Measurements from ENCODE around the gene SLC10A2.
"Not testable (repeated sequence)": the region's sequence is repeated elsewhere in the genome, so short reads cannot be mapped to it uniquely, and the experiment has no call there.

Gene SLC10A2, protein sequence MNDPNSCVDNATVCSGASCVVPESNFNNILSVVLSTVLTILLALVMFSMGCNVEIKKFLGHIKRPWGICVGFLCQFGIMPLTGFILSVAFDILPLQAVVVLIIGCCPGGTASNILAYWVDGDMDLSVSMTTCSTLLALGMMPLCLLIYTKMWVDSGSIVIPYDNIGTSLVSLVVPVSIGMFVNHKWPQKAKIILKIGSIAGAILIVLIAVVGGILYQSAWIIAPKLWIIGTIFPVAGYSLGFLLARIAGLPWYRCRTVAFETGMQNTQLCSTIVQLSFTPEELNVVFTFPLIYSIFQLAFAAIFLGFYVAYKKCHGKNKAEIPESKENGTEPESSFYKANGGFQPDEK

DNA sequence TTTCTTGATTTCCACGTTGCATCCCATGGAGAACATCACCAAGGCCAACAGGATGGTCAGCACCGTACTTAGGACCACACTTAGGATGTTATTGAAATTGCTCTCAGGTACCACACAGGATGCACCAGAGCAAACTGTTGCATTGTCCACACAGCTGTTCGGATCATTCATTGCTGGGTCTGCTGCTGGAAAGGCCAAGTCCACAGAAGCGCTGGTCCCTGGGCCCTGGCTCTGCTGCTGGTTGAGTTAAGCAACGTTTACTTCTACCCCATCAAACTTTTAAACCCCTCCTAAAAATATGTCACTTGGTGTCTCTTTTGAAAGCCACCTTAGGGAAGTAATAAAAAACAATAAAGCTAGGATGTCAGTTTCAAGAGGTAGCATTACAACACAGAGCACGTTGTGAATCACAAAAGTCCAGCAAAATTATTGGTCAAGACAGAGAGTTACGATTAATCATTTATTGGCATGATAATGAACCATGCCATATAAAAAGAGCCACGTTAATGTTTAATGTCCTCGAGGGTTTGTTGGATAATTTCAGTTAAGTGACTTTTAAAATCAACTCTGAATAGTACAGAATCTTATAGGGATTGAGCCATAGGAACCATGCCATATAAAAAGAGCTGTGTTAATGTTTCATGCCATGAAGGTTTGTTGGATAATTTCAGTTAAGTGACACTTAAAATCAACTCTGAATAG lies at the start of gene SLC10A2:
Gene SLC10A2, minus strand, starts transcription at position 339 of the 702 bp plus-strand sequence. Its CDS starts 168 bp downstream, at position 171.
- H3K36me3 ChIP-seq = no peaks in the 10 kb centered on the region
- no peaks in the 10 kb centered on the region for H3K27me3 ChIP-seq
- TF ChIP-seq, protein P1, sequence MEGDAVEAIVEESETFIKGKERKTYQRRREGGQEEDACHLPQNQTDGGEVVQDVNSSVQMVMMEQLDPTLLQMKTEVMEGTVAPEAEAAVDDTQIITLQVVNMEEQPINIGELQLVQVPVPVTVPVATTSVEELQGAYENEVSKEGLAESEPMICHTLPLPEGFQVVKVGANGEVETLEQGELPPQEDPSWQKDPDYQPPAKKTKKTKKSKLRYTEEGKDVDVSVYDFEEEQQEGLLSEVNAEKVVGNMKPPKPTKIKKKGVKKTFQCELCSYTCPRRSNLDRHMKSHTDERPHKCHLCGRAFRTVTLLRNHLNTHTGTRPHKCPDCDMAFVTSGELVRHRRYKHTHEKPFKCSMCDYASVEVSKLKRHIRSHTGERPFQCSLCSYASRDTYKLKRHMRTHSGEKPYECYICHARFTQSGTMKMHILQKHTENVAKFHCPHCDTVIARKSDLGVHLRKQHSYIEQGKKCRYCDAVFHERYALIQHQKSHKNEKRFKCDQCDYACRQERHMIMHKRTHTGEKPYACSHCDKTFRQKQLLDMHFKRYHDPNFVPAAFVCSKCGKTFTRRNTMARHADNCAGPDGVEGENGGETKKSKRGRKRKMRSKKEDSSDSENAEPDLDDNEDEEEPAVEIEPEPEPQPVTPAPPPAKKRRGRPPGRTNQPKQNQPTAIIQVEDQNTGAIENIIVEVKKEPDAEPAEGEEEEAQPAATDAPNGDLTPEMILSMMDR (IDR thresholded peaks at IDR 0.05) = no peak
- H3K4me1 ChIP-seq (ENCODE audit: control insufficient read depth in 1 of 2, insufficient read depth in 1 of 2, low read depth in 1 of 2, low read length in 1 of 2) = no peaks in the 10 kb centered on the region
- no peaks in the 10 kb centered on the region for H3K9me3 ChIP-seq
- H3K27ac ChIP-seq = no peak within 1 kb of the TSS
- no peak within 1 kb of the TSS for H3K4me3 ChIP-seq (ENCODE audit: low read depth in 1 of 2, low read length in 1 of 2)

DNA sequence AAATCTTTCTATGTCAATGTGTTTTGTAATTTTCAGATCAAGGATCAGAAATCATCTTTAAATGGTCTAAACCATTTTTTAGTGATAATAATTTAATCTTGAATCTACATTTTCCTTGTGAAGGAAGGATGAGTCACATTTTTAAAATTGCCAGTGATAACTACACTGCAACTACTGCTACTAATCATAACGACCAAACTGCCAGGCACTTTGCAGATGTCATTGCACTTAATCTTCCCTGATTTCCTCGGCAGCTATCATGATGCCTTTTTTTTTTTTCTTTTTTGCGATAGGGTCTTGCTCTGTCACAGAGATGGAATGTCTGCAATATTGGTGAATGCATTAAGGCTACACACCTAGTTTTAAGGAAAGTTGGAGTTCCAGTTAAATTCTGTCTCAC lies 41.4 kb upstream of the SLC10A2 start:
- H3K4me3 ChIP-seq (ENCODE audit: low read depth in 1 of 2, low read length in 1 of 2) = no peak overlapping the region
- no peaks in the 10 kb centered on the region for H3K27me3 ChIP-seq
- no peak overlapping the region for H3K27ac ChIP-seq
- no peaks in the 10 kb centered on the region for H3K4me1 ChIP-seq (ENCODE audit: control insufficient read depth in 1 of 2, insufficient read depth in 1 of 2, low read depth in 1 of 2, low read length in 1 of 2)
- no peaks in the 10 kb centered on the region for H3K36me3 ChIP-seq
- H3K9me3 ChIP-seq = no peaks in the 10 kb centered on the region
- TF ChIP-seq, protein P1 (IDR thresholded peaks at IDR 0.05) = no peak

DNA sequence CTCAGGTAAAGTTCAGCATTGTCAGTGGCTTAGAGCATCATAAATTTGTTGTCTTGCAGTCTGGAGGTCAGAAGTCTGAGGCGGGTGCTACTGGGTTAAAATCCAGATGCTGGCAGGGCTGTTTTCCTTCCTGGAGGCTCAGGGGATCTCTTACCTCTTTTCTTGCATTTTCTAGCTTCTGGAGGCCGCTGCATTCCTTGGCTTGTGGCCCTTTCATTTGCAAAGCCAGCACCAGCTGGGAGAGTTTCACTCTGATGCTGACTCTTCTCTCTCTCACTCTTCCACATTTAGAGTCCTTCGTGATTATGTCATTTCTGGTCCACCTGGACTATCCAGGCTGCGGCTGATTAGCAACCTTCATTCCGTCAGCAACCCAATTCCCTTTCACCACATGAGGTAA lies 38.1 kb upstream of the SLC10A2 start:
- H3K36me3 ChIP-seq = no peaks in the 10 kb centered on the region
- no peaks in the 10 kb centered on the region for H3K4me1 ChIP-seq (ENCODE audit: control insufficient read depth in 1 of 2, insufficient read depth in 1 of 2, low read depth in 1 of 2, low read length in 1 of 2)
- no peak overlapping the region for H3K4me3 ChIP-seq (ENCODE audit: low read depth in 1 of 2, low read length in 1 of 2)
- no peaks in the 10 kb centered on the region for H3K27me3 ChIP-seq
- H3K9me3 ChIP-seq = no peaks in the 10 kb centered on the region
- TF ChIP-seq, protein P1 (IDR thresholded peaks at IDR 0.05) = no peak
- no peak overlapping the region for H3K27ac ChIP-seq

DNA sequence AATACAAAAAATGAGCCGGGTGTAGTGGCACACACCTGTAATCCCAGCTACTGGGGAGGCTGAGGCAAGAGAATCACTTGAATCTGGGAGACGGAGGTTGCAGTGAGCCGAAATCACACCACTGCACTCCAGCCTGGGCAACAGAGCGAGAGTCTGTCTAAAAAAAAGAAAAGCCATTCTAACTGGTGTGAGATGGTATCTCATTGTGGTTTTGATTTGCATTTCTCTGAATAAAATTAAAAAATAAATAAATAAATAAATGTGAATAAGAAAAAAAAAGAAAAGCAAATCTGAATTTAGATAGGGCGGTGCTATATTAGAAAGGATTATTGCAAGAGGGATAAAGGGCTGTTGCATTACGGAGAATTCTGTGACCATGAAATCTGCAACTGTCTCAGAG lies 37.2 kb upstream of the SLC10A2 start:
- H3K27ac ChIP-seq; H3K4me3 ChIP-seq (ENCODE audit: low read depth in 1 of 2, low read length in 1 of 2); H3K9me3 ChIP-seq; H3K27me3 ChIP-seq; H3K36me3 ChIP-seq; H3K4me1 ChIP-seq (ENCODE audit: control insufficient read depth in 1 of 2, insufficient read depth in 1 of 2, low read depth in 1 of 2, low read length in 1 of 2): not testable (repeated sequence)

DNA sequence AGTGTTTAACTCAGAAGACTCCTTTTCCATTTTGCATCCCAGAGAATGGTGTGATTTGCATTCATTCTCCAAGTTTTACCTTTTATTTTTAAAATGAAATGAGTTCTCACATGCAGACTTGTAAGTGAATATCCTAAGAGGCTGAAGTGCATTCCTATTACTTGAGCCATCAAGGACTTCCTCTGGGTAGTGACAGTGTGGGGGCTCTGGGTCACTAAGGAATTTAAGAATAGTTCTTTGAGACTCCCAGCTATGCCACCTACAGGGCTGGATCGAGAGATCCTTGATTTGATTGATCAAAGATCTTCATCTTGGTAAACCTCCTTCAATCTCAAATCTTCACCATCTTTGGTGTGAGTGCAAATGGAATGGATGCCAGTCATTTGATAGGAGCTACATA lies 36.3 kb upstream of the SLC10A2 start:
- no peak overlapping the region for H3K4me3 ChIP-seq (ENCODE audit: low read depth in 1 of 2, low read length in 1 of 2)
- TF ChIP-seq, protein P1 (IDR thresholded peaks at IDR 0.05) = no peak
- no peaks in the 10 kb centered on the region for H3K9me3 ChIP-seq
- no peak overlapping the region for H3K27ac ChIP-seq
- H3K27me3 ChIP-seq = no peaks in the 10 kb centered on the region
- no peaks in the 10 kb centered on the region for H3K36me3 ChIP-seq
- no peaks in the 10 kb centered on the region for H3K4me1 ChIP-seq (ENCODE audit: control insufficient read depth in 1 of 2, insufficient read depth in 1 of 2, low read depth in 1 of 2, low read length in 1 of 2)

DNA sequence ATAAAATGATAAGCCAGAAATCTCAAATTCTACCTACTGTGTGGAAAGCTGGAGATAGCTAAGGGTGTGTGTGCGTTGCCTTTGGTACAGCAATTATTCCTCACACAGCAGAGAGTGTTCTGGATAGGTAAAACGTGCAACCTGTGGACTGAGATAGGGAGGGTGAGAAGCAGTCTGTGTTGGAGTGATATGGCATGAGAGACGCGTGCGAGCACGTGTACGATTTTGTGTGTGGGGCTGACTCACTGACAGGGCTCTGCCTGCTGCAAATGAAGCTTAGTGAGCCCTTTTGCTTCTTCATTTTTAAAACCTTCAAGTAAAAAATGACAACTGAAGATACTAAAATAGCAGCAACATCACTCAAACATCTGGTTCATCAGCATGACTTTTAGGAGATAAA lies 35.7 kb upstream of the SLC10A2 start:
- Histone ChIP-seq H3K4me1 (ENCODE audit: control insufficient read depth in 1 of 2, insufficient read depth in 1 of 2, low read depth in 1 of 2, low read length in 1 of 2) (no peaks in the 10 kb centered on the region), H3K9me3 (no peaks in the 10 kb centered on the region)

More for the DNA sequence above, 35.7 kb upstream of the SLC10A2 start:
- Histone ChIP-seq H3K4me3 (ENCODE audit: low read depth in 1 of 2, low read length in 1 of 2) (no peak overlapping the region), H3K27me3 (no peaks in the 10 kb centered on the region), H3K36me3 (no peaks in the 10 kb centered on the region), H3K27ac (no peak overlapping the region)
- TF ChIP-seq, protein P1 (IDR thresholded peaks at IDR 0.05) = no peak

All from neutrophil (primary cell).